ENCODE data around the gene ERCC4.

GRCh38 chr16:13915033-13915635 is 4.8 kb upstream of the ERCC4 start:
- TF ChIP-seq POLR2A (IDR thresholded peaks at IDR 0.05) (no peak), CTCF (IDR thresholded peaks at IDR 0.05) (no peak)
